Anterior cingulate cortex (tissue), 58 donors: ENCODE measurements around the gene ANKRD53.
"Not testable (repeated sequence)": the region's sequence is repeated elsewhere in the genome, so short reads cannot be mapped to it uniquely, and the experiment has no call there.

ENCODE experiments used
- DNase-seq, 58 donors: peaks; one replicate each; lab custom pipeline; 2025; lab: John Stamatoyannopoulos, UW

ANKRD53 gene

GRCh38 chr2:70986499-70987189 is 8.2 kb downstream of the ANKRD53 start:
- DNase-seq, result no peak

GRCh38 chr2:70987386-70987785 is 9.0 kb downstream of the ANKRD53 start:
- no peak for DNase-seq

DNA sequence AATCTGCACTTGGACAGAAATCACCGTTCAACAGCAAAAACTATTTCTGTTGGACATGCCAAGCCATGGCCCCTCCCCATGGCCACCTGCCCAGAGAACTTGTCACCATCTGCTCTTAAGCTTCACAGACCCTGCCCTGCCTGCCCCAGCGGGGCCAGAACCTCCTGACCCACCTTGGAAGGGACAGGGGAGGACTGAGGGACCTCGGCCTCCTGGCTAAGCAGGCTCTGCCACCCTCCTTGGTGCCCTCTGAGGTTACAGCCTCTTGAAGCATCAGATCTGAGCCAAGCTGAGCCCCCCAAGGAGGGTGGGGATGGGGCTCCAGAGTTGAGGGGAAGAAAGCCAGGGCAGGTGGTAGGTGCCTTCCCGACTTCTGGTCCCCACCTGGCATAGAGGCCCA is 9.7 kb downstream of the ANKRD53 start:
- peak in 1 of 58 donors; percentile 6 for DNase-seq

DNA sequence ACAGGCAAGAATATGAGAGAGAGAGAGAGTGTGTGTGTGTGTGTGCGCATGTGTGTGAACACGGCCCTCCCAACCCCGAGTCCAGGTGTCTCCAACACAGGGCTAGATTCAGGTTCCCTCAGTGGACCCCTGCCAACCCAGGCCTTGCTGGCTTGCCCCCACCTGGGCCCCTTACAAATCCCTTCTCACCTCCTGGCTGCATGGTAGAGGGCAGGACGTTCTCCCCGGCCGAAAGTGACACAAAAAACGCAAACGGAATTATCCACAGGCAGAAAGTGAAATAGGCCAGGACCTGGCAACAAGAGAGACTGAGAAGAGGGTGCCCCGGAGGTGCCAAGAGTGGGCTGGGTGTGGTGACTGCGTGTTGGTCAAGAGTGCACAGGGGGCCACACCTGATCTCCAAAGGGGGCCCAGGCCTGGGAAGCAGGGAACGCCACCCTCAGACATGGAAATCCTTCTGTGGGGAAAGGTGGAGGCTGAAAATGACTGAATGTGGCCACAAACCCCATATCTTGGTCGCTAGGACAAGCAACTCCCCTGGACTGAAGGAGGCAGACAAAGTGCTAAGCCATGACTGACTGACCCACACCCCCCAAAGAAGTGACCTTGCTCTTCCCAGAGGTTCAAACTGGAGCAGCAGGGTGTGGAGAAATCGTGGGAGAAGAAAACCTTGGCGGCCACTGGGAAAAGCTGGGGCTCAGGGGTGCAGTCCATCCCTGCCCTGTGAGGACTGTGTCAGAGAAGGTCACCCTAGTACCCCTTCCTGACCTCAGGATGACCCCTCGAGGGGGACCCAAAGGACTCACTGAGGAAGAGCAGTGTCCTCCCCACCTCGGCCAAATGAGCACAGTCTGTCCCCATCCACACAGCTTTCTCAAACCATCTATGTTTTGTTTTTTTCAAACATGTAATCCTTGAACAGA is 10.6 kb downstream of the ANKRD53 start:
- DNase-seq, result no peak

DNA sequence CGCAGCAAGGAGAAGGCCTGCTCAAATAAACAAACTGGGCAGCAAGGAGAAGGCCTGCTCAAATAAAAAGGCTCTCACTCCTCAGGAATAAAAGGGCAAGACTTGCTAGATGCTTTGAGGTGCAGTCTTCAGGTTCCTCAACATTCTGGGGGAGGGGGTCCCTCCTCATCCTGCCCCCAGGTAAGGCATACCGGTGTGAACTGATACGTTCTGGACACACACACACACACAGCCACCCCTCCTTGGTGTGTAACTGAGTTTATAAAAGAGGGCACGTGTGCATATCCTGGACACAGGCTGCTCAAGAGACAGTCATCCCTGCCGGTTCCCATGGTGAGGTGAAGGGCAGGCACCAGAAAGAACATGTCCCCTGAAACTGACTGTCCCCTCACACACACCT is 11.8 kb downstream of the ANKRD53 start:
- no peak for DNase-seq

DNA sequence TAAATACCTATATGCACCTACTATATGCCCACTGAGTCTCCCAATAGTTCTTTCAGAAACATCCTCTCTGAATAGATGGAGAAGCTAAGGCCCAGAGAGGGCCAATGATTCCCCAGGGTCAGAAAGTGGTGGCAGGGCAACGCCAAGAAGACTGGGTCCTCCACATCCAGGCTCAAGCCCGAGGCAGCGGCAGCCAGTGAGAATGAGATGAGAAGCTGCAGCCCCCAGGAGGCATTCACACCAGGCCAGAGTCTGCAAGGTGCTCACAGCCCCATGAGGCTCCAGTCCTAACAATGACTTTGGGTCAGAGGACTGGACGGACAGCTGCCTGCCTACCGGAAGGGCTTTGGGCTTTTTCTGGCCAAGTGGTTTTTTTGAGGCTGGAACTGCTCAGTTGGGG is 12.7 kb downstream of the ANKRD53 start:
- DNase-seq, result no peak

- DNase-seq, result no peak
Measured at GRCh38 chr2:70991742-70992141, 13.3 kb downstream of the ANKRD53 start.

GRCh38 chr2:70992945-70993853 is 14.8 kb downstream of the ANKRD53 start:
- no peak for DNase-seq

GRCh38 chr2:70994009-70994698 is 15.7 kb downstream of the ANKRD53 start:
- DNase-seq, result peak in 4 of 58 donors; percentile 32 to 59 (median 39)

- DNase-seq, result peak; percentile 23 to 93 (median 80)
Measured at GRCh38 chr2:70994699-70995425, 16.4 kb downstream of the ANKRD53 start, which contains the start of gene TEX261. TSS of gene TEX261 (minus strand) at chr2:70994873. CDS start at chr2:70994757, 116 bp downstream.

- peak in 10 of 58 donors; percentile 12 to 55 (median 28) for DNase-seq
Measured at GRCh38 chr2:70995426-70995729, 16.9 kb downstream of the ANKRD53 start.

DNA sequence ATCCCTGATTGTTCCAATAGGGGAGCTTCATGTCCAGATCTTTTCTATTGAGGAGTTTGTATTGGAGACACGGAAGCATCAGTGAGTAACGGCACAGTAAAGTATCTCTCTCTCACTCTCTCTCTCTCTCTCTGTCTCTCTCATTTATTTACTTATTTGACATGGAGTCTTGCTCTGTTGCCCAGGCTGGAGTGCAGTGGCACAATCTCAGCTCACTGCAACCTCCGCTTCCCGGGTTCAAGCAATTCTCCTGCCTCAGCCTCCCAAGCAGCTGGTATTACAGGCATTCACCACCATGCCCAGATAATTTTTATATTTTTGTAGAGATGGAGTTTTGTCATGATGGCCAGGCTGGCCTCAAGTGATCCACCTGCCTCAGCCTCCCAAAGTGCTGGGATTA is 20.5 kb downstream of the ANKRD53 start:
- not testable (repeated sequence) for DNase-seq

DNA sequence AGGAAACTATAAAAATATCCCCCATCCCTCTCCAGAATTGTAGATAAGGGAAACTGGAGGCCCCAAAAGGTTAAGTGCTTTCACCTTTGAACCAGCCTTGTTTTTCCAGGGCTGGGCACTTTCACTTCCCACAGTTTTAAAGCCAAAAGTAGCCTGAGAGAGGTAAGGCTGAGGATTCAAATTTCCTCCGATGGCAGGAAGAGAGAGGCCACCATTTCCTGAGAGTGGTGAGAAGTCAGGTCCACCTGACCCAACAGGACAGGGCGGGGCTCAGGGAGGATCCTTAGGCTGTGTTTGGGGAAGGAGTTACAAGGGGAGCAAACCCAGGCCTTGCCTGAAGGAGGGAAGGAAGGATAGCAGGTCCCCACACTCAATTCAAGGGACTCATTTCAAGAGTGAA is 20.9 kb downstream of the ANKRD53 start:
- no peak for DNase-seq

DNA sequence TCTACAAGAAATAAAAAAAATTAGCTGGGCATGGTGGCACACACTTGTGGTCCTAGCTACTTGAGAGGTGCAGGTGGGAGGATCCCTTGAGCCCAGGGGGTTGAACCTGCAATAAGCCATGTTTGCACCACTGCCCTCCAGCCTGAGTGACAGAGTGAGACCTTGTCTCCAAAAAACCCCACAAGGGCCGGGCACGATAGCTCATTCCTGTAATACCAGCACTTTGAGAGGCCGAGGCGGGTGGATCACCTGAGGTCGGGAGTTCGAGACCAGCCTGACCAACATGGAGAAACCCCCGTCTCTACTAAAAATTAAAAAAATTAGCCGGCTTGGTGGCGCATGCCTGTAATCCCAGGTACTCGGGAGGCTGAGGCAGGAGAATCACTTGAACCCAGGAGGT is 21.5 kb downstream of the ANKRD53 start:
- DNase-seq, result not testable (repeated sequence)

GRCh38 chr2:71000780-71001591 is 22.6 kb downstream of the ANKRD53 start:
- peak in 51 of 58 donors; percentile 6 to 75 (median 41) for DNase-seq

- DNase-seq, result no peak
Measured at GRCh38 chr2:71001592-71001927, 23.1 kb downstream of the ANKRD53 start.

- no peak for DNase-seq
Measured at GRCh38 chr2:71001981-71002570, 23.6 kb downstream of the ANKRD53 start.

- no peak for DNase-seq
Measured at GRCh38 chr2:71003396-71003795, 25.0 kb downstream of the ANKRD53 start.
